HG03521 (cell line): ENCODE data around the gene OR14A16.

Experiments used
- ATAC-seq: cut with Tn5 transposase; IDR thresholded peaks from one replicate; pipeline ENCODE4 v1.9.1; 2021; ENCODE audit warnings: mild to moderate bottlenecking, moderate library complexity; ENCODE audit not compliant: unreplicated experiment

The OR14A16 gene

GRCh38 chr1:247824023-247824422 is at the start of gene OR14A16:
OR14A16 (minus strand) TSS chr1:247824119; CDS start chr1:247815729, 8,390 bp downstream.
- ATAC-seq: no peak

GRCh38 chr1:247865416-247865815 is 41.5 kb upstream of the OR14A16 start:
- ATAC-seq: no peak

- no peak for ATAC-seq
Observed at GRCh38 chr1:247864644-247865043, 40.7 kb upstream of the OR14A16 start.

GRCh38 chr1:247862756-247863155 is 38.8 kb upstream of the OR14A16 start:
- no peak for ATAC-seq

- no peak for ATAC-seq
Observed at GRCh38 chr1:247857985-247858619, 34.2 kb upstream of the OR14A16 start.

- peak; percentile 55 for ATAC-seq
Observed at GRCh38 chr1:247857069-247857984, 33.4 kb upstream of the OR14A16 start, which contains the start of gene TRIM58. TRIM58 (plus strand) TSS chr1:247857187; CDS start chr1:247857247, 60 bp downstream.

GRCh38 chr1:247855911-247856310 is 32.0 kb upstream of the OR14A16 start:
- ATAC-seq: no peak

GRCh38 chr1:247854899-247855545 is 31.1 kb upstream of the OR14A16 start:
- no peak for ATAC-seq

- no peak for ATAC-seq
Observed at GRCh38 chr1:247849616-247850015, 25.7 kb upstream of the OR14A16 start.

- ATAC-seq: no peak
Observed at GRCh38 chr1:247848346-247848745, 24.4 kb upstream of the OR14A16 start.

- no peak for ATAC-seq
Observed at GRCh38 chr1:247845693-247846017, 21.7 kb upstream of the OR14A16 start.

- ATAC-seq: no peak
Observed at GRCh38 chr1:247845011-247845692, 21.2 kb upstream of the OR14A16 start.

- no peak for ATAC-seq
Observed at GRCh38 chr1:247843411-247843810, 19.5 kb upstream of the OR14A16 start.

- no peak for ATAC-seq
Observed at GRCh38 chr1:247841796-247842195, 17.9 kb upstream of the OR14A16 start, which contains the start of gene OR11L1. OR11L1 (minus strand) TSS chr1:247841896; CDS start chr1:247841896, 0 bp downstream.

GRCh38 chr1:247840818-247841217 is 16.9 kb upstream of the OR14A16 start:
- ATAC-seq: no peak

GRCh38 chr1:247833601-247834000 is 9.7 kb upstream of the OR14A16 start:
- no peak for ATAC-seq

- ATAC-seq: no peak
Observed at GRCh38 chr1:247829656-247830055, 5.7 kb upstream of the OR14A16 start.

- no peak for ATAC-seq
Observed at GRCh38 chr1:247825362-247825761, 1.4 kb upstream of the OR14A16 start.

- ATAC-seq: no peak
Observed at GRCh38 chr1:247822060-247822459, 1.9 kb downstream of the OR14A16 start.

- no peak for ATAC-seq
Observed at GRCh38 chr1:247812637-247813036, 11.3 kb downstream of the OR14A16 start.

GRCh38 chr1:247797518-247797917 is 26.4 kb downstream of the OR14A16 start:
- no peak for ATAC-seq
